ENCODE measurements around the gene CYFIP1. TPM values are rescaled to one million over a fixed set of nuclear protein-coding genes. Genes with fewer than 3 reads are reported as not detected.

Gene CYFIP1
- total and polyA plus RNA-seq, 9 of the 15 experiments (the other 6 are each of a cell fraction or from before 2014, with no cell fraction given), result 3.8 to 59.8 (median 28.3) TPM

GRCh38 chr15:22888120-22888859 lies 91.9 kb downstream of the CYFIP1 start (continued):
- no peak for TF ChIP-seq MEIS2 (IDR thresholded peaks at IDR 0.05; ENCODE audit: partially characterized antibody)
- no peak for TF ChIP-seq SMARCC2 (IDR thresholded peaks at IDR 0.05; ENCODE audit: low read depth)
- TF ChIP-seq U2AF2 (optimal IDR thresholded peaks at IDR 0.05; ENCODE audit: low read depth, low read length), result no peak
- TF ChIP-seq, protein P1, sequence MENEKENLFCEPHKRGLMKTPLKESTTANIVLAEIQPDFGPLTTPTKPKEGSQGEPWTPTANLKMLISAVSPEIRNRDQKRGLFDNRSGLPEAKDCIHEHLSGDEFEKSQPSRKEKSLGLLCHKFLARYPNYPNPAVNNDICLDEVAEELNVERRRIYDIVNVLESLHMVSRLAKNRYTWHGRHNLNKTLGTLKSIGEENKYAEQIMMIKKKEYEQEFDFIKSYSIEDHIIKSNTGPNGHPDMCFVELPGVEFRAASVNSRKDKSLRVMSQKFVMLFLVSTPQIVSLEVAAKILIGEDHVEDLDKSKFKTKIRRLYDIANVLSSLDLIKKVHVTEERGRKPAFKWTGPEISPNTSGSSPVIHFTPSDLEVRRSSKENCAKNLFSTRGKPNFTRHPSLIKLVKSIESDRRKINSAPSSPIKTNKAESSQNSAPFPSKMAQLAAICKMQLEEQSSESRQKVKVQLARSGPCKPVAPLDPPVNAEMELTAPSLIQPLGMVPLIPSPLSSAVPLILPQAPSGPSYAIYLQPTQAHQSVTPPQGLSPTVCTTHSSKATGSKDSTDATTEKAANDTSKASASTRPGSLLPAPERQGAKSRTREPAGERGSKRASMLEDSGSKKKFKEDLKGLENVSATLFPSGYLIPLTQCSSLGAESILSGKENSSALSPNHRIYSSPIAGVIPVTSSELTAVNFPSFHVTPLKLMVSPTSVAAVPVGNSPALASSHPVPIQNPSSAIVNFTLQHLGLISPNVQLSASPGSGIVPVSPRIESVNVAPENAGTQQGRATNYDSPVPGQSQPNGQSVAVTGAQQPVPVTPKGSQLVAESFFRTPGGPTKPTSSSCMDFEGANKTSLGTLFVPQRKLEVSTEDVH (IDR thresholded peaks at IDR 0.05; ENCODE audit: low read depth, partially characterized antibody), result no peak
- no peak for TF ChIP-seq ZNF707 (CRISPR knock-in tag; conservative IDR thresholded peaks at IDR 0.05)
- TF ChIP-seq NR4A1 (CRISPR knock-in tag; IDR thresholded peaks at IDR 0.05), result no peak
- TF ChIP-seq NR4A1 (tag; IDR thresholded peaks at IDR 0.05), result no peak
- TF ChIP-seq CGGBP1 (CRISPR knock-in tag; IDR thresholded peaks at IDR 0.05), result no peak
- no peak for TF ChIP-seq TOE1 (IDR thresholded peaks at IDR 0.05; ENCODE audit: borderline replicate concordance)
- TF ChIP-seq TOE1 (CRISPR knock-in tag; IDR thresholded peaks at IDR 0.05; ENCODE audit: borderline replicate concordance, low read depth), result no peak
- TF ChIP-seq SETDB1 (IDR thresholded peaks at IDR 0.05; ENCODE audit: low read length), result no peak
- no peak for TF ChIP-seq SP2 (IDR thresholded peaks at IDR 0.05; ENCODE audit: extremely low read depth, low read depth, low read length, poor library complexity, severe bottlenecking)
- no peak for TF ChIP-seq SIN3A (IDR thresholded peaks at IDR 0.05; ENCODE audit: borderline replicate concordance in 2 of 2, control insufficient read depth in 1 of 2, low read depth in 2 of 2, low read length in 2 of 2)
- no peak for TF ChIP-seq RFX1 (IDR thresholded peaks at IDR 0.05)
- no peak for TF ChIP-seq TCF15 (CRISPR knock-in tag; IDR thresholded peaks at IDR 0.05)
- TF ChIP-seq FOXO4 (CRISPR knock-in tag; IDR thresholded peaks at IDR 0.05), result no peak
- no peak for TF ChIP-seq ZNF232 (CRISPR knock-in tag; IDR thresholded peaks at IDR 0.05)
- TF ChIP-seq, protein P2, sequence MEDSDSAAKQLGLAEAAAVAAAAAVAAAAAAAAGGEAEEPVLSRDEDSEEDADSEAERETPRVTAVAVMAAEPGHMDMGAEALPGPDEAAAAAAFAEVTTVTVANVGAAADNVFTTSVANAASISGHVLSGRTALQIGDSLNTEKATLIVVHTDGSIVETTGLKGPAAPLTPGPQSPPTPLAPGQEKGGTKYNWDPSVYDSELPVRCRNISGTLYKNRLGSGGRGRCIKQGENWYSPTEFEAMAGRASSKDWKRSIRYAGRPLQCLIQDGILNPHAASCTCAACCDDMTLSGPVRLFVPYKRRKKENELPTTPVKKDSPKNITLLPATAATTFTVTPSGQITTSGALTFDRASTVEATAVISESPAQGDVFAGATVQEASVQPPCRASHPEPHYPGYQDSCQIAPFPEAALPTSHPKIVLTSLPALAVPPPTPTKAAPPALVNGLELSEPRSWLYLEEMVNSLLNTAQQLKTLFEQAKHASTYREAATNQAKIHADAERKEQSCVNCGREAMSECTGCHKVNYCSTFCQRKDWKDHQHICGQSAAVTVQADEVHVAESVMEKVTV (CRISPR knock-in tag; IDR thresholded peaks at IDR 0.05), result no peak
- no peak for TF ChIP-seq ZNF347 (CRISPR knock-in tag; IDR thresholded peaks at IDR 0.05; ENCODE audit: low read depth)
- no peak for TF ChIP-seq SRSF9 (IDR thresholded peaks at IDR 0.05; ENCODE audit: borderline replicate concordance, low read depth, low read length)

Measured in K562 (cell line).